Central memory CD8-positive, alpha-beta T cell (primary cell): ENCODE results near the gene HDGFL2.
"Not testable (repeated sequence)": the region's sequence is repeated elsewhere in the genome, so short reads cannot be mapped to it uniquely, and the experiment has no call there.

Source experiments
- ATAC-seq: fragments of 150-1000 bp; cut with Tn5 transposase; replicated peaks from 2 replicates; pipeline ENCODE4 v1.10.0; 2022; ENCODE audit warnings: mild to moderate bottlenecking, moderate FRiP score, moderate number of reproducible peaks; ENCODE audit not compliant: poor library complexity, severe bottlenecking; ENCODE audit errors: extremely low read depth
- DNase-seq, 2 donors: peaks; one replicate each; pipeline ENCODE4 v3.0.0; 2021; ENCODE audit warnings: low spot score in 2 of 2
- H3K27ac Mint-ChIP-seq: one replicate; pipeline ENCODE4 v1.8.0; 2022; ENCODE audit warnings: low read depth, mild to moderate bottlenecking, moderate library complexity, mixed read lengths
- H3K27me3 Mint-ChIP-seq: one replicate; pipeline ENCODE4 v1.8.0; 2022; ENCODE audit warnings: mixed read lengths
- H3K36me3 Mint-ChIP-seq: one replicate; pipeline ENCODE4 v1.8.0; 2022; ENCODE audit warnings: mild to moderate bottlenecking, moderate library complexity, mixed read lengths; ENCODE audit not compliant: insufficient read depth
- H3K4me1 Mint-ChIP-seq: one replicate; pipeline ENCODE4 v1.8.0; 2022; ENCODE audit warnings: mixed read lengths
- H3K4me3 Mint-ChIP-seq: one replicate; pipeline ENCODE4 v1.8.0; 2022; ENCODE audit warnings: mild to moderate bottlenecking, moderate library complexity, mixed read lengths
- H3K9me3 Mint-ChIP-seq: one replicate; pipeline ENCODE4 v1.8.0; 2022; ENCODE audit warnings: mixed read lengths

HDGFL2 gene

DNA sequence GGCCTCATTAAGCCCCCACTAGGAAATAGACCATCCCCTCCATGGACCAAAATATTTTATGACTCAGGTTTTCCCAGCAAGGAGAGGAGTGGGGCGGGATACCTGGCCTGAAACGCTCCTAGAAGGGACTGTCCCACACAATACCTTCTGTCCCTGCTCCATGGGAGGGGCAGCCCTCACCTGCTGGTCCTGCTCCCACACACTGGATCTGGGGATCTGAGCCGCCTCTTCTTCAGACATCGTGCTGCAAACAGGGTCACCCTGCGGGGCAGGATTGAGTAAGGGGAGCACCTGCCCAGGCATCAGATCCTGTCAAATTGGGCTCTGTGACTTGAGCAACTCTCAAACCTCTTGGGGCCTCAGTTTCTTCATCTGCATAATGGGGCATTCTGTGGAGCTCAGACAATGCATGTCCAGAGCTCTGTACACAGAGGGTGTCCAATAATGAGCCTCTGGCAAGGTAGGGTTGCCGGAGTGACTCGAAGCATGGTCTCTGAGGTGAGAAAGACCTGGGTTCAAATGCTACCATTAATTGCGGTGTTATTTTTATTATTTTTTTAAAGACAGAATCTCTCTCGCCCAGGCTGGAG, 61.8 kb downstream of the HDGFL2 start:
- Mint-ChIP-seq H3K9me3 (no peaks in the 10 kb centered on the region), H3K27ac (no peak overlapping the region), H3K4me3 (no peak overlapping the region), H3K27me3 (peaks cover 15% of the 10 kb centered on the region), H3K36me3 (peaks cover 2% of the 10 kb centered on the region), H3K4me1 (no peaks in the 10 kb centered on the region)
- ATAC-seq (no peak), DNase-seq (no peak)

DNA sequence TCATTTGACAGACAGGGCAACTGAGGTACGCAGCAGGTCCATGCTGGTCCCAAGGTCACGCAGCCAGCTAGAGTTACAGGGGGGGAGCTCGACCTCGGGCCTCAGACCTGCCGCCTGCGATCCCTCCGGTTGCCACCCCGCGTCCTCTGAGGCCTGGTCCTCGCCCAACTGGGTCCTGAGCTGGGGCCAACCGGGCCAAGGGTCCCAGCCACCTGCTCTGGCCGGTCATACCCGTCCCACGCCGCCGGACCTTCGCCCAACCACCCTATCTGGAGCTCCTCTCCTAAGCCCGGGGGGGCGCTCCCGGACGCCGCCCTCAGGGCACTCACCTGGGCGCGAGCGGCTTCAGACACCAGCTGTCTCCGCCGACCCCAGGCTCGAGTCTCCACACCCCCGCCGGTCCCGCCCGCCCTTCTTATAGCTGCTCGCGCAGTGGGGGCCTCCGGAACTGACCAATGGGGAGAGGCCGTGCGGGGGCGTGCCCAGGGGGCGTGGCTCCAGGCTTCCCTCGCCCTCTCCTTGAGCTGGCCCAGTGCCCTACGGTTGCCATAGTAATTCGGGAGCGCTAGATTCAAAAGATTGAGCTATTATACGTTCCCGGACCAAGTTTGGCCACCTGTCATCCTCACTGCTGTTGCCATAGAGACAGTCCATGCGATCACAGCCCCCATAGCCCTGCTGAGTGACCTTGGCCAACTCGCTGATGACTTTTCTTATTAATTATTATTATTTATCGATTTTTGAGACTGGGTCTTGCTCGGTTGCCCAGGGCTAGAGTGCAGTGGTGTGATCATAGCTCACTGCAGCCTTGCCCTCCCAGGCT, 63.0 kb downstream of the HDGFL2 start, which contains the start of gene PLIN5:
PLIN5 (minus strand) TSS at position 389 of the 823 bp plus-strand sequence. CDS start 1,150 bp downstream, outside the sequence.
- DNase-seq (peak in 1 of 2 donors; percentile 20), ATAC-seq (no peak)
- Mint-ChIP-seq H3K9me3 (no peaks in the 10 kb centered on the region), H3K4me3 (peak within 1 kb of the TSS; percentile 23), H3K27me3 (peaks cover 26% of the 10 kb centered on the region), H3K4me1 (no peaks in the 10 kb centered on the region), H3K36me3 (peaks cover 2% of the 10 kb centered on the region), H3K27ac (no peak within 1 kb of the TSS)

DNA sequence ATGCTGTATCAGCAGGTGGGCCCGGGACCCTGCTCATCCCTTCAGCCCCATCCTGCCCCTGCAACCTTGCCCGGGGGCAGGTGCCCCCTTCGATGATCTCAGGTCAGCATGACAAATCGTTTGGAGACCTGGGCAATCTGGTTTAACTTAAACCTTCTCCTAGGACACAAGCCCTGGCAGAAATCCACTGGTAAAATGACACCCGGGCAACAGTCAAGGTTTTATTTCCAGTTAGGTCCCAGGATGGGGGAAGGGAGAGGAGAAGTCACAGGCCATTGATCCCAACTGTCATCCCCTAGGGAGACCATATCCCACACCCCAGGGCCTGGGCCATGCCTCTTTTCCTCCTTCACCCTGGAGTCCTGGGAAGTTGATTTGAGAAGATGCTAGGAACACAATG, 64.7 kb downstream of the HDGFL2 start:
- Mint-ChIP-seq H3K9me3 (no peaks in the 10 kb centered on the region), H3K27me3 (peaks cover 29% of the 10 kb centered on the region), H3K4me1 (no peaks in the 10 kb centered on the region), H3K27ac (no peak overlapping the region), H3K4me3 (no peak overlapping the region), H3K36me3 (peaks cover 2% of the 10 kb centered on the region)
- ATAC-seq (no peak), DNase-seq (no peak)

- H3K27me3 Mint-ChIP-seq = peaks cover 29% of the 10 kb centered on the region
- H3K9me3 Mint-ChIP-seq = no peaks in the 10 kb centered on the region
- DNase-seq (no peak), ATAC-seq (no peak)
- H3K27ac Mint-ChIP-seq = no peak overlapping the region
- H3K4me1 Mint-ChIP-seq = no peaks in the 10 kb centered on the region
- peaks cover 2% of the 10 kb centered on the region for H3K36me3 Mint-ChIP-seq
- no peak overlapping the region for H3K4me3 Mint-ChIP-seq
Measured at GRCh38 chr19:4537953-4538600, 66.0 kb downstream of the HDGFL2 start.

GRCh38 chr19:4538601-4538954, 66.5 kb downstream of the HDGFL2 start:
- Mint-ChIP-seq H3K9me3 (no peaks in the 10 kb centered on the region), H3K36me3 (peaks cover 2% of the 10 kb centered on the region), H3K27ac (no peak overlapping the region), H3K4me3 (no peak overlapping the region), H3K27me3 (peaks cover 29% of the 10 kb centered on the region), H3K4me1 (no peaks in the 10 kb centered on the region)
- ATAC-seq (no peak), DNase-seq (no peak)

DNA sequence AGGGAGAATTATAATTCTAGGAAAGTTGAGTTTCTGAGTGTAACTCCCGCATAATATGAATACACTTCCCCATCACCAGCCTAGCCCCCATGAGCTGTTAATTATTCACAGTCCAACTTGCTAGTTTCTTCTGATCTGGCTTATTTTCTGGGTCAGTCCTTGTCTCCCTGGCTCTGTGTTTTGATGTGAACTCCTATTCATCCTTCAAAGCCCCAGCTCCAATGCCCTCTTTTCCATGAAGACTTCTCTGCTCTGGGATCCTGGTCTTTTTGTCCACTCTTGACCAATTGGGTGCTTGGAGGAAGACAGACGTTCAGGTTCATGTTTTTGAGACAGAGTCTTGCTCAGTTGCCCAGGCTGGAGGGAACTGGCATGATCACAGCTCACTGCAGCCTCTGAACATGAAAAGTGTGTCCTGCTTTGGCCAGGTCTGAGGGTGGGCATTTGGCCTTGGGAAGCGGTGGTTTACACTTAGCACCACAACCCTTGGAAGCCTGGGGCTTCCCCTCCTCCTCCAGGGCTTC, 67.1 kb downstream of the HDGFL2 start:
- Mint-ChIP-seq H3K4me1 (no peaks in the 10 kb centered on the region), H3K27ac (no peak overlapping the region), H3K36me3 (peaks cover 2% of the 10 kb centered on the region), H3K27me3 (peaks cover 29% of the 10 kb centered on the region), H3K4me3 (no peak overlapping the region), H3K9me3 (no peaks in the 10 kb centered on the region)
- DNase-seq (no peak), ATAC-seq (no peak)

- no peaks in the 10 kb centered on the region for H3K4me1 Mint-ChIP-seq
- H3K27me3 Mint-ChIP-seq = peaks cover 29% of the 10 kb centered on the region
- no peak within 1 kb of the TSS for H3K4me3 Mint-ChIP-seq
- no peaks in the 10 kb centered on the region for H3K9me3 Mint-ChIP-seq
- H3K27ac Mint-ChIP-seq = no peak within 1 kb of the TSS
- H3K36me3 Mint-ChIP-seq = no peaks in the 10 kb centered on the region
- no peak for DNase-seq
- no peak for ATAC-seq
Measured at GRCh38 chr19:4539693-4540581, 67.8 kb downstream of the HDGFL2 start, which contains the start of gene LRG1. LRG1 (minus strand) TSS chr19:4540036; CDS start chr19:4540013, 23 bp downstream.

- H3K4me1 Mint-ChIP-seq = no peaks in the 10 kb centered on the region
- ATAC-seq (no peak), DNase-seq (no peak)
- no peaks in the 10 kb centered on the region for H3K36me3 Mint-ChIP-seq
- H3K4me3 Mint-ChIP-seq = no peak overlapping the region
- peaks cover 20% of the 10 kb centered on the region for H3K27me3 Mint-ChIP-seq
- H3K9me3 Mint-ChIP-seq = no peaks in the 10 kb centered on the region
- H3K27ac Mint-ChIP-seq = no peak overlapping the region
Measured at GRCh38 chr19:4541114-4541805, 69.2 kb downstream of the HDGFL2 start.

DNA sequence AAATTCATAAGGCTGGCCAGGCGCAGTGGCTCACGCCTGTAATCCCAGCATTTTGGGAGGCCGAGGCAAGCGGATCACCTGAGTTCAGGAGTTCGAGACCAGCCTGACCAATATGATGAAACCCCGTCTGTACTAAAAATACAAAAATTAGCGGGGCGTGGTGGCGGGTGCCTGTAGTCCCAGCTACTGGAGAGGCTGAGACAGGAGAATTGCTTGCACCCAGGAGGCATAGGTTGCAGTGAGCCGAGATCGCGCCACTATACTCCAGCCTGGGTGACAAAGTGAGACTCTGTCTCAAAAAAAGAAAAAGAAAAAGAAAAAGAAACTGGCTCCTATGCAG, 69.7 kb downstream of the HDGFL2 start:
- H3K36me3 Mint-ChIP-seq, H3K9me3 Mint-ChIP-seq, ATAC-seq, H3K27ac Mint-ChIP-seq, DNase-seq, H3K4me1 Mint-ChIP-seq, H3K4me3 Mint-ChIP-seq: not testable (repeated sequence)
- peaks cover 20% of the 10 kb centered on the region for H3K27me3 Mint-ChIP-seq

- H3K9me3 Mint-ChIP-seq = no peaks in the 10 kb centered on the region
- H3K4me3 Mint-ChIP-seq = no peak overlapping the region
- H3K27me3 Mint-ChIP-seq = peaks cover 20% of the 10 kb centered on the region
- H3K4me1 Mint-ChIP-seq = no peaks in the 10 kb centered on the region
- no peak overlapping the region for H3K27ac Mint-ChIP-seq
- DNase-seq (no peak), ATAC-seq (no peak)
- peaks cover 3% of the 10 kb centered on the region for H3K36me3 Mint-ChIP-seq
Measured at GRCh38 chr19:4542896-4543841, 71.1 kb downstream of the HDGFL2 start.
